HL-60 (cell line): ENCODE data around the gene PSG1.
"Not testable (repeated sequence)": the region's sequence is repeated elsewhere in the genome, so short reads cannot be mapped to it uniquely, and the experiment has no call there.

Source experiments
- CTCF ChIP-seq: IDR thresholded peaks from one replicate; pipeline ENCODE4 v1.5.1; 2011; ENCODE audit warnings: low read length, control low read depth, inconsistent platforms; ENCODE audit not compliant: insufficient read depth
- GABPA ChIP-seq: IDR thresholded peaks from 2 replicates; pipeline ENCODE4 v1.6.1; 2012; ENCODE audit warnings: low read depth
- TF ChIP-seq, protein P1 (sequence below): IDR thresholded peaks from 2 replicates; pipeline ENCODE4 v1.6.1; 2012; ENCODE audit warnings: low read depth; ENCODE audit not compliant: insufficient replicate concordance

DNA sequence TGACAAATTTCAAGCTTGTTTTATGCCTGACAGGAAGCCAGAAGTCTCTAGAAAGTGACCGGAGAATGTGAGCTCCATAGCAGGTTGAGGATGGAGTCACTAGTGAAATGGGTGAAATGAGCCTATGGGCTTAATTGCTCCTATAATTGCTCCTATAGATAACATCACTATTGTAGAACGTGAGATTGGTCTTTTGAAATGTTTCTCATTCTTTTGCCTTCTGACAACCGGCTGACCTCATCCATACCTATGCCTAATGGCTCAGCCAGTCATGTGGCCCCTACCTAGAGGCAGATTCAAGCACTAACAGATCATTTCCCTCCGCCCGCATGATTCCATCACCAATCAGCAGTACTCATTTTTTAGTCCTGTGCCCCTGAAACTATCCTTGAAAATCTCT, 34.0 kb upstream of the PSG1 start:
- TF ChIP-seq CTCF, GABPA: not testable (repeated sequence)
- TF ChIP-seq, protein P1, sequence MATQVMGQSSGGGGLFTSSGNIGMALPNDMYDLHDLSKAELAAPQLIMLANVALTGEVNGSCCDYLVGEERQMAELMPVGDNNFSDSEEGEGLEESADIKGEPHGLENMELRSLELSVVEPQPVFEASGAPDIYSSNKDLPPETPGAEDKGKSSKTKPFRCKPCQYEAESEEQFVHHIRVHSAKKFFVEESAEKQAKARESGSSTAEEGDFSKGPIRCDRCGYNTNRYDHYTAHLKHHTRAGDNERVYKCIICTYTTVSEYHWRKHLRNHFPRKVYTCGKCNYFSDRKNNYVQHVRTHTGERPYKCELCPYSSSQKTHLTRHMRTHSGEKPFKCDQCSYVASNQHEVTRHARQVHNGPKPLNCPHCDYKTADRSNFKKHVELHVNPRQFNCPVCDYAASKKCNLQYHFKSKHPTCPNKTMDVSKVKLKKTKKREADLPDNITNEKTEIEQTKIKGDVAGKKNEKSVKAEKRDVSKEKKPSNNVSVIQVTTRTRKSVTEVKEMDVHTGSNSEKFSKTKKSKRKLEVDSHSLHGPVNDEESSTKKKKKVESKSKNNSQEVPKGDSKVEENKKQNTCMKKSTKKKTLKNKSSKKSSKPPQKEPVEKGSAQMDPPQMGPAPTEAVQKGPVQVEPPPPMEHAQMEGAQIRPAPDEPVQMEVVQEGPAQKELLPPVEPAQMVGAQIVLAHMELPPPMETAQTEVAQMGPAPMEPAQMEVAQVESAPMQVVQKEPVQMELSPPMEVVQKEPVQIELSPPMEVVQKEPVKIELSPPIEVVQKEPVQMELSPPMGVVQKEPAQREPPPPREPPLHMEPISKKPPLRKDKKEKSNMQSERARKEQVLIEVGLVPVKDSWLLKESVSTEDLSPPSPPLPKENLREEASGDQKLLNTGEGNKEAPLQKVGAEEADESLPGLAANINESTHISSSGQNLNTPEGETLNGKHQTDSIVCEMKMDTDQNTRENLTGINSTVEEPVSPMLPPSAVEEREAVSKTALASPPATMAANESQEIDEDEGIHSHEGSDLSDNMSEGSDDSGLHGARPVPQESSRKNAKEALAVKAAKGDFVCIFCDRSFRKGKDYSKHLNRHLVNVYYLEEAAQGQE = not testable (repeated sequence)
